ENCODE results near the gene UBE2M.
"Not testable (repeated sequence)": the region's sequence is repeated elsewhere in the genome, so short reads cannot be mapped to it uniquely, and the experiment has no call there.

The UBE2M gene

GRCh38 chr19:58542641-58543372 is 15.6 kb downstream of the UBE2M start:
- not testable (repeated sequence) for H3K27ac Mint-ChIP-seq, H3K9me3 Mint-ChIP-seq, H3K4me3 Mint-ChIP-seq
- Mint-ChIP-seq H3K36me3 (ENCODE audit: low read depth) (peaks cover 30% of the 10 kb centered on the region), H3K27me3 (peaks cover 11% of the 10 kb centered on the region), H3K4me1 (ENCODE audit: low read depth) (peaks cover 37% of the 10 kb centered on the region)

- H3K4me3 Mint-ChIP-seq; H3K9me3 Mint-ChIP-seq; H3K36me3 Mint-ChIP-seq (ENCODE audit: low read depth); H3K27ac Mint-ChIP-seq: not testable (repeated sequence)
- H3K27me3 Mint-ChIP-seq = peaks cover 11% of the 10 kb centered on the region
- peaks cover 16% of the 10 kb centered on the region for H3K4me1 Mint-ChIP-seq (ENCODE audit: low read depth)
These were observed 19.2 kb downstream of the UBE2M start for GRCh38 chr19:58539169-58539559.

GRCh38 chr19:58538257-58539168 is 19.9 kb downstream of the UBE2M start:
- Mint-ChIP-seq H3K4me3 (peak overlapping the region; percentile 80), H3K27ac (peak overlapping the region; percentile 71), H3K4me1 (ENCODE audit: low read depth) (peaks cover 10% of the 10 kb centered on the region), H3K9me3 (no peaks in the 10 kb centered on the region), H3K27me3 (peaks cover 11% of the 10 kb centered on the region), H3K36me3 (ENCODE audit: low read depth) (no peaks in the 10 kb centered on the region)

DNA sequence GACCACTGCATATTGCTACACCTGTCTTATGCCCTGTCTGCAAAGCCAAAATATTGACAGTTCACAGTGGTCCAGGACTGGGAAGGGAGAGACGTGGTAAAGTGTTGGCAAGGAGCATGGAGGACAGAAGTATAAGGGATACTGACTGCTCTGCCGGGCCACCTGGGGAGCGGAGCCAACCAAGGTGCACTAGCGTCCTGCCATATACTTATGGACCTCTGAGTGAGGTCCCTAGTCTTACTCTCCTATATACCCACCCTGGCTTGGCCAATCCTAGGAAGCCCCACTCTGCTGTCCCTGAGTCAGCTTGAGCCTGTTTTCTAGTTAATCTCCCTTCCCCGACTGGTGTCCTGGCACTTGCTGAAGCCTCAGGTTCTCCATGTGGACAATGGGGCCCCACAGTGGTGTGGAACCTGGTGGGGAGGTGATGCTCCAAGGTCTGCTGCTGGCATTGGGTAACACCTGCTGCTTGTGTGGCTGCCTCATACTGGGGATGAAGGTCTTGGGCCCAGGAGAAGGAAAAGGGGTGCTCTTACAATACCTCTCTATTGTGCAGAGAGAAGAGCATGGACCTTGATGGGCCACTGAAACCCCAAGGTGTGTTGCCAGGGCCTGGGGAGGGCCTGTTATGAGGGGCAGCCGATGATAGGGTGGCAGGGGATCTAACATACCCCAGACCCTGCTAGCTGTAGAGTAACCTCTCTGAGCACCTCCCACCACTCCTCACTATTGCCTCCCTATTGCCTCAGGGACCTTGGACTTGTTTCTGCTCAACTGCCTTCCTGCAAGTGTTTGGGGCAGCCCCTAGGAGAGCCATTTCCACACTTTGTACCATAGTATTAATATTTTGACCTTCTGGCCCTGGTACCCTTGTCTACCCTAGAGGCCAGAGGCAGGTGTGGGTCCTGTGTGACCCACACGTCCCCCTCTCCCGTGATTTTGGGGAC is 21.3 kb downstream of the UBE2M start:
- H3K4me1 Mint-ChIP-seq (ENCODE audit: low read depth) = peaks cover 9% of the 10 kb centered on the region
- H3K4me3 Mint-ChIP-seq = no peak overlapping the region
- peak overlapping the region; percentile 71 for H3K27ac Mint-ChIP-seq
- H3K27me3 Mint-ChIP-seq = peaks cover 6% of the 10 kb centered on the region
- no peaks in the 10 kb centered on the region for H3K36me3 Mint-ChIP-seq (ENCODE audit: low read depth)
- H3K9me3 Mint-ChIP-seq = no peaks in the 10 kb centered on the region

GRCh38 chr19:58535857-58536256 is 22.6 kb downstream of the UBE2M start:
- peaks cover 6% of the 10 kb centered on the region for H3K27me3 Mint-ChIP-seq
- H3K27ac Mint-ChIP-seq = no peak overlapping the region
- no peaks in the 10 kb centered on the region for H3K9me3 Mint-ChIP-seq
- H3K4me1 Mint-ChIP-seq (ENCODE audit: low read depth) = peaks cover 9% of the 10 kb centered on the region
- H3K36me3 Mint-ChIP-seq (ENCODE audit: low read depth) = no peaks in the 10 kb centered on the region
- H3K4me3 Mint-ChIP-seq = no peak overlapping the region

DNA sequence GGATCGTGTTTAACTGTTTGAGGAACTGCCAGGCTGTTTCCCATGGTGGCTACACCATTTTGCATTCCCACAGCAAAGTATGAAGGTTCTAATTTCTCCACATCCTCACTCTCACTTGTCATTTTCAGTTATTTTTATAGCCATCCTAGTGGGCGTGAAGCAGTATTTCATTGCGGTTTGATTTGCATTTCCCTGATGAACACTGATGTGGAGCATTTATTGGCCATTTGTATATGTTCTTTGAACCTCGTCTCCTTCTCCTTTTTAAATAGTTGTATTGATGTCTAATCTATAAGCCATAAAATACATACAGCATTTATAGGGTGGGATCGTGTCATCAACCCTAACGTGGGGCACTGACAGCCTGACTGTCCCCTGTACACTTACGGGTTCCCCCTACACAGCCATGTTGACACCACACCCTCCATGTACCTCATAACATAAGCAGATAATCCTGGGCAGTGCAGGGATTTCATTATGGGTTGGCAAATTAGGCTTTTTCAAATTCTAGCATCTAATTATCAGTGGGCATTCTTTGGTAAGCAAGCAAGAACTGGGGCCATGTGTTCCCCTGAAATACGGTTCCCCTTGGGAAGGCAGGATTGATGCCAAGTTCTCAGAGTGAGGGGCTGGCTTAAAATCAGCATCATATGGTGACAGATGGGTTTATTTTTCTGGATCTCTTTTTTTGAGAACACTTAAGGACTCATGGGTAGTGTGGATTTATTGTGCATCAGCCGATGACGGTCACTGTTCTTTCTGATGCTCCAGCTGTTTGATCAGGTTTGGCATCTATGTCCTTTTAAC is 27.2 kb downstream of the UBE2M start:
- H3K27me3 Mint-ChIP-seq = no peaks in the 10 kb centered on the region
- no peaks in the 10 kb centered on the region for H3K9me3 Mint-ChIP-seq
- H3K36me3 Mint-ChIP-seq (ENCODE audit: low read depth) = no peaks in the 10 kb centered on the region
- H3K4me1 Mint-ChIP-seq (ENCODE audit: low read depth) = no peaks in the 10 kb centered on the region
- H3K4me3 Mint-ChIP-seq = no peak overlapping the region
- H3K27ac Mint-ChIP-seq = no peak overlapping the region

DNA sequence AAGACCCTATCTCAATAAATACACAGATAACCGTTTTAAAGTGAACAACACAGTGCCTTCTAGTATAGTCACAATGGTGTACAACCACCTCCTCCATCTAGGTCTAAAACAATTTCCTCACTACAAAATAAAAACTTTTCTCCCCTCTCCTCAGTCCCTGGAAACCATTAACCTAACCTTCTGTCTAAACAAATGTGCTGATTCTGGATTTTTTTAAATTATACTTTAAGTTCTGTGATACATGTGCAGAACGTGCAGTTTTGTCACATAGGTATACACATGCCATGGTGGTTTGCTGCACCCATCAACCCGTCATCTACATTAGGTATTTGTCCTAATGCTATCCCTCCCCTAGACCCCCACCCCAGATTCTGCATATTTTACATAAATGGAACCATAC is 29.0 kb downstream of the UBE2M start:
- H3K27ac Mint-ChIP-seq = no peak overlapping the region
- no peaks in the 10 kb centered on the region for H3K27me3 Mint-ChIP-seq
- no peaks in the 10 kb centered on the region for H3K36me3 Mint-ChIP-seq (ENCODE audit: low read depth)
- no peaks in the 10 kb centered on the region for H3K9me3 Mint-ChIP-seq
- no peak overlapping the region for H3K4me3 Mint-ChIP-seq
- H3K4me1 Mint-ChIP-seq (ENCODE audit: low read depth) = no peaks in the 10 kb centered on the region

DNA sequence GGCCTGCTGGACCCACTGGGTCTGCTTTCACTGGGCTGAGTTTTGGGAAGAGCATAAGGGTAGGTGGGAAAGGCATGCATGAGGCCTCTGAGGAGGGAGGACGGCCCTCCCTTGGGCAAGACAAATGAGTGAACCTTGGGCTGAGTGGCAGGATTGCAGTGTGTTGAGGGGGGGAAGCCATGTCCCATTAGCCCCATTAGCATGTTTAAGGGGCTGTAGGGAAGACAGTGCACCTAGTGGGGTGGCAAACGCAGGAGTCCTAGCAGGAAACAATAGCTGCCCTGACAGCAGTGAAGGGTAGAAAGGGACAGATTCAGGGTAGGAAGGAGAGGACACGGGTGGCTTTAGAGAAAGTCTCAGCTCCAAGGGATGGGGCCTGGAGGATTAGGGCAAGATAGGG is 35.7 kb downstream of the UBE2M start:
- Mint-ChIP-seq H3K4me1 (ENCODE audit: low read depth) (peaks cover 30% of the 10 kb centered on the region), H3K36me3 (ENCODE audit: low read depth) (peaks cover 9% of the 10 kb centered on the region), H3K27ac (no peak overlapping the region), H3K27me3 (no peaks in the 10 kb centered on the region), H3K4me3 (no peak overlapping the region), H3K9me3 (no peaks in the 10 kb centered on the region)

DNA sequence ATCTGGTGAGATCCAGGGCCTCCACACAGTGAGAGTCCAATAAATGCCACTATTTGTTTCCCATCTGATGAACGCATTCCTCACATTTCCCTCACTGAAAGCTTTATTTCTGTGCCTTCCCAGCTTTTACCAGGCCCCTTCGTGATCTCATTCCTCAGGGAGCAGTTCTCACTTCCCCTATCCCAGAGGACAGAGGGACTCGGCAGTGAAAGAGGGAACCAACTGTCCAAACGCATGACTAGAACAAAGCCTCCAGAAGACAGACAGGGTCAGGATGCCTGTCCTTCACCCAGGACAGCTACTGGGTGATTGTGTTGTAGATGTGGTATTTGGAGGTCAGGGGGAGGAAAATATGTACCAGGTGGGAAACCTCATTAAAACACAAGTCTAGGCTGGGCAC is 36.8 kb downstream of the UBE2M start:
- Mint-ChIP-seq H3K36me3 (ENCODE audit: low read depth) (peaks cover 11% of the 10 kb centered on the region), H3K9me3 (no peaks in the 10 kb centered on the region), H3K27me3 (no peaks in the 10 kb centered on the region), H3K27ac (peak overlapping the region; percentile 6), H3K4me3 (no peak overlapping the region), H3K4me1 (ENCODE audit: low read depth) (peaks cover 32% of the 10 kb centered on the region)

GRCh38 chr19:58520257-58520599 is 38.2 kb downstream of the UBE2M start:
- Mint-ChIP-seq H3K9me3 (no peaks in the 10 kb centered on the region), H3K27ac (peak overlapping the region; percentile 99), H3K4me1 (ENCODE audit: low read depth) (peaks cover 42% of the 10 kb centered on the region), H3K36me3 (ENCODE audit: low read depth) (peaks cover 22% of the 10 kb centered on the region), H3K4me3 (peak overlapping the region; percentile 97), H3K27me3 (no peaks in the 10 kb centered on the region)

GRCh38 chr19:58519355-58520256 is 38.8 kb downstream of the UBE2M start, which contains the start of gene ZBTB45:
ZBTB45 (minus strand) TSS chr19:58519810; CDS start chr19:58517673, 2,137 bp downstream.
- H3K4me1 Mint-ChIP-seq (ENCODE audit: low read depth) = peaks cover 46% of the 10 kb centered on the region
- peak within 1 kb of the TSS; percentile 99 for H3K27ac Mint-ChIP-seq
- H3K9me3 Mint-ChIP-seq = no peaks in the 10 kb centered on the region
- H3K27me3 Mint-ChIP-seq = no peaks in the 10 kb centered on the region
- peak within 1 kb of the TSS; percentile 97 for H3K4me3 Mint-ChIP-seq
- H3K36me3 Mint-ChIP-seq (ENCODE audit: low read depth) = peaks cover 26% of the 10 kb centered on the region

- Mint-ChIP-seq H3K27me3 (no peaks in the 10 kb centered on the region), H3K36me3 (ENCODE audit: low read depth) (peaks cover 26% of the 10 kb centered on the region), H3K4me3 (peak overlapping the region; percentile 97), H3K9me3 (no peaks in the 10 kb centered on the region), H3K4me1 (ENCODE audit: low read depth) (peaks cover 47% of the 10 kb centered on the region), H3K27ac (peak overlapping the region; percentile 99)
These were observed 39.4 kb downstream of the UBE2M start for GRCh38 chr19:58519087-58519354.

GRCh38 chr19:58518256-58519086 is 39.9 kb downstream of the UBE2M start:
- peak overlapping the region; percentile 97 for H3K4me3 Mint-ChIP-seq
- H3K9me3 Mint-ChIP-seq = no peaks in the 10 kb centered on the region
- no peaks in the 10 kb centered on the region for H3K27me3 Mint-ChIP-seq
- peaks cover 26% of the 10 kb centered on the region for H3K36me3 Mint-ChIP-seq (ENCODE audit: low read depth)
- peak overlapping the region; percentile 99 for H3K27ac Mint-ChIP-seq
- peaks cover 52% of the 10 kb centered on the region for H3K4me1 Mint-ChIP-seq (ENCODE audit: low read depth)
